Measurements from ENCODE around the gene TOMM7. TPM values are rescaled to one million over a fixed set of nuclear protein-coding genes. Genes with fewer than 3 reads are reported as not detected.

TOMM7 gene
- polyA plus RNA-seq, 1 of the 3 experiments (the other 2 are of a cell fraction): 546 TPM

DNA sequence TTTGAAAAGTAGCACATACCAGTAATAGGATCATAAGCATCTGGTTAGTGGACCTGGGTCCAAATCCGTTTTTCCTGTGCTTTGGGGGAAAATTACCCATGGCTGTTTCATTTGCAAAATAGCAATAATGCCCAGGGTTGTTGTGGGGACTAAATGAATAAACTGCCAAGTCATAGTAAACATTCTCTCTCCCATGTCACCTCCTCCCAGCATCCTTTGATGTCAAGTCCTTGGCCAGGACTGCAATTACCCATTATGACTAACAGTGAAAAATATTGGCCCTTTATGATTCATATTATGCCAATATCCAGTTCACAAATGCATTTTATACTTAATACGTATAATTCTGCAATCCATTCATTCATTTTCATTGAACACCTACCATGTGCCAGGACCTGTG, 23.0 kb downstream of the TOMM7 start:
- H3K27ac ChIP-seq (ENCODE audit: low read depth in 2 of 2, low read length in 1 of 2): no peak overlapping the region
- no peaks in the 10 kb centered on the region for H3K9me3 ChIP-seq
- no peaks in the 10 kb centered on the region for H4K20me1 ChIP-seq (ENCODE audit: insufficient read depth)
- H3K79me2 ChIP-seq (ENCODE audit: insufficient read depth): no peaks in the 10 kb centered on the region
- TF ChIP-seq RXRA (IDR thresholded peaks at IDR 0.05; ENCODE audit: borderline replicate concordance, low read depth): no peak
- no peak for TF ChIP-seq MXI1 (IDR thresholded peaks at IDR 0.05; ENCODE audit: low read depth, low read length)
- no peak for TF ChIP-seq SIN3A (IDR thresholded peaks at IDR 0.05; ENCODE audit: borderline replicate concordance, low read depth, low read length)
- TF ChIP-seq, protein P1, sequence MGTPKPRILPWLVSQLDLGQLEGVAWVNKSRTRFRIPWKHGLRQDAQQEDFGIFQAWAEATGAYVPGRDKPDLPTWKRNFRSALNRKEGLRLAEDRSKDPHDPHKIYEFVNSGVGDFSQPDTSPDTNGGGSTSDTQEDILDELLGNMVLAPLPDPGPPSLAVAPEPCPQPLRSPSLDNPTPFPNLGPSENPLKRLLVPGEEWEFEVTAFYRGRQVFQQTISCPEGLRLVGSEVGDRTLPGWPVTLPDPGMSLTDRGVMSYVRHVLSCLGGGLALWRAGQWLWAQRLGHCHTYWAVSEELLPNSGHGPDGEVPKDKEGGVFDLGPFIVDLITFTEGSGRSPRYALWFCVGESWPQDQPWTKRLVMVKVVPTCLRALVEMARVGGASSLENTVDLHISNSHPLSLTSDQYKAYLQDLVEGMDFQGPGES (IDR thresholded peaks at IDR 0.05; ENCODE audit: low read depth, low read length): no peak
- TF ChIP-seq ELF1 (IDR thresholded peaks at IDR 0.05): no peak
- no peak for TF ChIP-seq TEAD4 (IDR thresholded peaks at IDR 0.05; ENCODE audit: borderline replicate concordance, insufficient read depth)
- no peak for TF ChIP-seq NFIC (IDR thresholded peaks at IDR 0.05; ENCODE audit: borderline replicate concordance)
- no peak for TF ChIP-seq FOXJ3 (CRISPR knock-in tag; IDR thresholded peaks at IDR 0.05)
- TF ChIP-seq, protein P2, sequence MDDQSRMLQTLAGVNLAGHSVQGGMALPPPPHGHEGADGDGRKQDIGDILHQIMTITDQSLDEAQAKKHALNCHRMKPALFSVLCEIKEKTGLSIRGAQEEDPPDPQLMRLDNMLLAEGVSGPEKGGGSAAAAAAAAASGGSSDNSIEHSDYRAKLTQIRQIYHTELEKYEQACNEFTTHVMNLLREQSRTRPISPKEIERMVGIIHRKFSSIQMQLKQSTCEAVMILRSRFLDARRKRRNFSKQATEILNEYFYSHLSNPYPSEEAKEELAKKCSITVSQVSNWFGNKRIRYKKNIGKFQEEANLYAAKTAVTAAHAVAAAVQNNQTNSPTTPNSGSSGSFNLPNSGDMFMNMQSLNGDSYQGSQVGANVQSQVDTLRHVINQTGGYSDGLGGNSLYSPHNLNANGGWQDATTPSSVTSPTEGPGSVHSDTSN (IDR thresholded peaks at IDR 0.05): no peak
- no peak for TF ChIP-seq JUND (IDR thresholded peaks at IDR 0.05)
- no peak for TF ChIP-seq SMC3 (IDR thresholded peaks at IDR 0.05; ENCODE audit: low read depth, low read length)
- TF ChIP-seq, protein P3, sequence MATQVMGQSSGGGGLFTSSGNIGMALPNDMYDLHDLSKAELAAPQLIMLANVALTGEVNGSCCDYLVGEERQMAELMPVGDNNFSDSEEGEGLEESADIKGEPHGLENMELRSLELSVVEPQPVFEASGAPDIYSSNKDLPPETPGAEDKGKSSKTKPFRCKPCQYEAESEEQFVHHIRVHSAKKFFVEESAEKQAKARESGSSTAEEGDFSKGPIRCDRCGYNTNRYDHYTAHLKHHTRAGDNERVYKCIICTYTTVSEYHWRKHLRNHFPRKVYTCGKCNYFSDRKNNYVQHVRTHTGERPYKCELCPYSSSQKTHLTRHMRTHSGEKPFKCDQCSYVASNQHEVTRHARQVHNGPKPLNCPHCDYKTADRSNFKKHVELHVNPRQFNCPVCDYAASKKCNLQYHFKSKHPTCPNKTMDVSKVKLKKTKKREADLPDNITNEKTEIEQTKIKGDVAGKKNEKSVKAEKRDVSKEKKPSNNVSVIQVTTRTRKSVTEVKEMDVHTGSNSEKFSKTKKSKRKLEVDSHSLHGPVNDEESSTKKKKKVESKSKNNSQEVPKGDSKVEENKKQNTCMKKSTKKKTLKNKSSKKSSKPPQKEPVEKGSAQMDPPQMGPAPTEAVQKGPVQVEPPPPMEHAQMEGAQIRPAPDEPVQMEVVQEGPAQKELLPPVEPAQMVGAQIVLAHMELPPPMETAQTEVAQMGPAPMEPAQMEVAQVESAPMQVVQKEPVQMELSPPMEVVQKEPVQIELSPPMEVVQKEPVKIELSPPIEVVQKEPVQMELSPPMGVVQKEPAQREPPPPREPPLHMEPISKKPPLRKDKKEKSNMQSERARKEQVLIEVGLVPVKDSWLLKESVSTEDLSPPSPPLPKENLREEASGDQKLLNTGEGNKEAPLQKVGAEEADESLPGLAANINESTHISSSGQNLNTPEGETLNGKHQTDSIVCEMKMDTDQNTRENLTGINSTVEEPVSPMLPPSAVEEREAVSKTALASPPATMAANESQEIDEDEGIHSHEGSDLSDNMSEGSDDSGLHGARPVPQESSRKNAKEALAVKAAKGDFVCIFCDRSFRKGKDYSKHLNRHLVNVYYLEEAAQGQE (IDR thresholded peaks at IDR 0.05; ENCODE audit: low read depth, low read length): no peak
- TF ChIP-seq, protein P4, sequence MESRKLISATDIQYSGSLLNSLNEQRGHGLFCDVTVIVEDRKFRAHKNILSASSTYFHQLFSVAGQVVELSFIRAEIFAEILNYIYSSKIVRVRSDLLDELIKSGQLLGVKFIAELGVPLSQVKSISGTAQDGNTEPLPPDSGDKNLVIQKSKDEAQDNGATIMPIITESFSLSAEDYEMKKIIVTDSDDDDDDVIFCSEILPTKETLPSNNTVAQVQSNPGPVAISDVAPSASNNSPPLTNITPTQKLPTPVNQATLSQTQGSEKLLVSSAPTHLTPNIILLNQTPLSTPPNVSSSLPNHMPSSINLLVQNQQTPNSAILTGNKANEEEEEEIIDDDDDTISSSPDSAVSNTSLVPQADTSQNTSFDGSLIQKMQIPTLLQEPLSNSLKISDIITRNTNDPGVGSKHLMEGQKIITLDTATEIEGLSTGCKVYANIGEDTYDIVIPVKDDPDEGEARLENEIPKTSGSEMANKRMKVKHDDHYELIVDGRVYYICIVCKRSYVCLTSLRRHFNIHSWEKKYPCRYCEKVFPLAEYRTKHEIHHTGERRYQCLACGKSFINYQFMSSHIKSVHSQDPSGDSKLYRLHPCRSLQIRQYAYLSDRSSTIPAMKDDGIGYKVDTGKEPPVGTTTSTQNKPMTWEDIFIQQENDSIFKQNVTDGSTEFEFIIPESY (IDR thresholded peaks at IDR 0.05; ENCODE audit: borderline replicate concordance, low read depth): no peak
- TF ChIP-seq, protein P5, sequence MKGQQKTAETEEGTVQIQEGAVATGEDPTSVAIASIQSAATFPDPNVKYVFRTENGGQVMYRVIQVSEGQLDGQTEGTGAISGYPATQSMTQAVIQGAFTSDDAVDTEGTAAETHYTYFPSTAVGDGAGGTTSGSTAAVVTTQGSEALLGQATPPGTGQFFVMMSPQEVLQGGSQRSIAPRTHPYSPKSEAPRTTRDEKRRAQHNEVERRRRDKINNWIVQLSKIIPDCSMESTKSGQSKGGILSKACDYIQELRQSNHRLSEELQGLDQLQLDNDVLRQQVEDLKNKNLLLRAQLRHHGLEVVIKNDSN (IDR thresholded peaks at IDR 0.05; ENCODE audit: borderline replicate concordance, low read depth): no peak
- no peak for TF ChIP-seq EP300 (IDR thresholded peaks at IDR 0.05; ENCODE audit: borderline replicate concordance in 1 of 2, low read depth in 1 of 2, low read length in 1 of 2)
- peaks cover 6% of the 10 kb centered on the region; the same call in 1 of the 2 replicates for H3K27me3 ChIP-seq (ENCODE audit: insufficient read depth)
- H2AFZ ChIP-seq (ENCODE audit: low read depth): no peak overlapping the region
- H3K9ac ChIP-seq: no peak overlapping the region
- POLR2A ChIA-PET: no interaction called here
- H3K4me3 ChIP-seq (ENCODE audit: low read depth in 2 of 2, low read length in 1 of 2): no peak overlapping the region
- H3F3A ChIP-seq (replicated peaks; ENCODE audit: insufficient read depth): no peaks in the 10 kb centered on the region
- H3K9me2 ChIP-seq: no peaks in the 10 kb centered on the region
- H3K4me2 ChIP-seq: no peak overlapping the region
- DNase-seq: no peak
- H3K36me3 ChIP-seq (replicated peaks in 1 of 2; ENCODE audit: control insufficient read depth in 1 of 2, insufficient read depth in 2 of 2, low read length in 1 of 2): no peaks in the 10 kb centered on the region
- WGBS (ENCODE audit: low lambda C conversion rate): 43% methylated on average over 2 of the region's 2 CpGs
- no peaks in the 10 kb centered on the region for H3K4me1 ChIP-seq (ENCODE audit: control insufficient read depth in 1 of 2, insufficient read depth in 2 of 2, low read depth in 1 of 2, low read length in 1 of 2)
- CTCF ChIA-PET: interaction anchor here (1.0 kb wide), 1 partner anchor 17 kb away, joined by 3 read pairs; no protein-coding TSS in a partner anchor
